K562 (cell line): ENCODE data around the gene PI4KA. TPM values are rescaled to one million over a fixed set of nuclear protein-coding genes. Genes with fewer than 3 reads are reported as not detected.

Experiments used
- ATF1 ChIP-seq, 2 experiments: fragments of 450-650 bp in 1 of 2; IDR thresholded peaks; 2 replicates each; pipeline ENCODE4 v1.6.1; 2016; ENCODE audit warnings: missing compliant biosample characterization in 1 of 2, missing genetic modification characterization in 1 of 2
- CHCHD3 ChIP-seq: fragments of 250-450 bp; sonication (Bioruptor Pico); IDR thresholded peaks from 2 replicates; pipeline ENCODE4 v2.1.2; 2022; ENCODE audit warnings: mild to moderate bottlenecking
- E2F3 ChIP-seq: fragments of 250-450 bp; sonication (Bioruptor Pico); IDR thresholded peaks from 2 replicates; pipeline ENCODE4 v1.4.0; 2020; ENCODE audit warnings: mild to moderate bottlenecking
- ELF4 ChIP-seq: fragments of 450-650 bp; formaldehyde crosslinking; IDR thresholded peaks from 2 replicates; pipeline ENCODE4 v1.4.0; 2022; ENCODE audit warnings: missing genetic modification characterization
- FOXM1 ChIP-seq, 2 experiments: fragments of 450-650 bp in 1 of 2; sonication (generic) in 1 of 2; formaldehyde crosslinking in 1 of 2; IDR thresholded peaks; 2 replicates each; pipeline versions ENCODE4 v1.6.1 to v1.9.0; 2017 to 2022; ENCODE audit warnings: low read depth in 2 of 2, mild to moderate bottlenecking in 2 of 2, missing genetic modification reagents in 1 of 2, moderate library complexity in 1 of 2
- GABPA ChIP-seq: fragments of 200-800 bp; sonication (Bioruptor generic); conservative IDR thresholded peaks from 2 replicates; pipeline ENCODE4 v1.6.1; 2016; ENCODE audit warnings: low read depth, missing genetic modification characterization, missing compliant biosample characterization
- HDAC3 ChIP-seq: fragments of 450-650 bp; IDR thresholded peaks from 2 replicates; pipeline ENCODE4 v1.6.1; 2018; ENCODE audit warnings: borderline replicate concordance, mild to moderate bottlenecking, moderate library complexity; ENCODE audit not compliant: partially characterized antibody
- ILF3 ChIP-seq: fragments of 450-650 bp; IDR thresholded peaks from 2 replicates; pipeline ENCODE4 v1.6.1; 2018; ENCODE audit warnings: antibody characterized with exemption, mild to moderate bottlenecking, moderate library complexity, borderline replicate concordance
- MEIS2 ChIP-seq: fragments of 450-650 bp; IDR thresholded peaks from 2 replicates; pipeline ENCODE4 v1.6.1; 2014; ENCODE audit warnings: mild to moderate bottlenecking; ENCODE audit not compliant: partially characterized antibody
- PRPF4 ChIP-seq: fragments of 200-400 bp; formaldehyde crosslinking; IDR thresholded peaks from one replicate; pipeline ENCODE4 v1.6.1; 2017; ENCODE audit warnings: low read length, low read depth, mild to moderate bottlenecking; ENCODE audit not compliant: insufficient read depth, poor library complexity, severe bottlenecking
- SMARCC2 ChIP-seq: fragments of 450-650 bp; IDR thresholded peaks from 2 replicates; pipeline ENCODE4 v1.6.1; 2017; ENCODE audit warnings: antibody characterized with exemption, moderate library complexity, mild to moderate bottlenecking, low read depth
- TARDBP ChIP-seq: fragments of 450-650 bp; IDR thresholded peaks from 2 replicates; pipeline ENCODE4 v1.6.1; 2016
- TCF7L2 ChIP-seq: fragments of 150-350 bp; IDR thresholded peaks from 2 replicates; pipeline ENCODE4 v1.6.1; 2016; ENCODE audit warnings: low read depth, mild to moderate bottlenecking, low read length, moderate library complexity
- TEAD2 ChIP-seq: fragments of 450-650 bp; IDR thresholded peaks from 2 replicates; pipeline ENCODE4 v1.6.1; 2016; ENCODE audit warnings: missing genetic modification characterization, control low read depth, missing compliant biosample characterization
- ZBTB1 ChIP-seq: sonication (generic); formaldehyde crosslinking; IDR thresholded peaks from 2 replicates; pipeline ENCODE4 v1.8.1; 2023; ENCODE audit warnings: missing genetic modification reagents, low read depth, mild to moderate bottlenecking, borderline replicate concordance
- ZC3H8 ChIP-seq: fragments of 450-650 bp; IDR thresholded peaks from 2 replicates; pipeline ENCODE4 v1.6.1; 2017
- ZNF253 ChIP-seq: fragments of 250-450 bp; sonication (Bioruptor Pico); conservative IDR thresholded peaks from 2 replicates; pipeline ENCODE4 v1.6.1; 2021; ENCODE audit warnings: mild to moderate bottlenecking
- ZNF347 ChIP-seq: fragments of 450-650 bp; formaldehyde crosslinking; IDR thresholded peaks from 2 replicates; pipeline ENCODE4 v1.4.0; 2020; ENCODE audit warnings: low read depth, mild to moderate bottlenecking, moderate library complexity
- ZNF699 ChIP-seq: fragments of 250-450 bp; sonication (Bioruptor Pico); IDR thresholded peaks from 2 replicates; pipeline ENCODE4 v1.8.0; 2021; ENCODE audit warnings: mild to moderate bottlenecking, moderate library complexity; ENCODE audit not compliant: insufficient replicate concordance
- polyA plus RNA-seq, 8 experiments: library from polyadenylated mRNA; depleted of rRNA in 4 of 8; stranded (reverse) in 5 of 8; unstranded in 3 of 8; fragments of >200 nt; fragmentation: Nextera tagmentation in 2 of 8; fragmentation: Illumina TruSeq in 1 of 8; extraction: Ambion mirVana in 2 of 8; extraction: Trizol in 1 of 8; gene quantifications; 2 replicates each; pipeline versions ENCODE4 v1.2.1 to v1.2.3, GENCODE V29; 2011 to 2014; ENCODE audit warnings: inconsistent platforms in 1 of 8, missing spikeins in 1 of 8
- total RNA-seq, 7 experiments: library from RNA; depleted of rRNA in 6 of 7; stranded (reverse); fragments of >200 nt in 6 of 7; fragmentation: Illumina TruSeq in 2 of 7; extraction: Trizol in 2 of 7; gene quantifications; 2 replicates each; pipeline versions ENCODE4 v1.2.1 to v1.2.3, GENCODE V29; 2011 to 2021; ENCODE audit warnings: low replicate concordance in 1 of 7
- TF ChIP-seq, protein P1 (sequence below): fragments of 250-450 bp; sonication (Bioruptor Pico); IDR thresholded peaks from 2 replicates; pipeline ENCODE4 v1.8.0; 2022; ENCODE audit warnings: moderate library complexity, mild to moderate bottlenecking, inconsistent platforms
- TF ChIP-seq, protein P2 (sequence below): IDR thresholded peaks from 2 replicates; pipeline ENCODE4 v1.6.1; 2011; ENCODE audit warnings: borderline replicate concordance, low read depth, mild to moderate bottlenecking, moderate library complexity, low read length; ENCODE audit not compliant: insufficient read depth, poor library complexity, severe bottlenecking
- TF ChIP-seq, protein P3 (sequence below): fragments of 250-450 bp; sonication (Bioruptor Pico); IDR thresholded peaks from 2 replicates; pipeline ENCODE4 v1.8.0; 2021; ENCODE audit warnings: borderline replicate concordance, mild to moderate bottlenecking, moderate library complexity; ENCODE audit not compliant: poor library complexity, severe bottlenecking
- TF ChIP-seq, protein P4 (sequence below): fragments of 250-450 bp; sonication (Bioruptor Pico); IDR thresholded peaks from 2 replicates; pipeline ENCODE4 v1.5.1; 2021; ENCODE audit warnings: mild to moderate bottlenecking

Gene PI4KA
- total and polyA plus RNA-seq, 9 of the 15 experiments (the other 6 are each of a cell fraction or from before 2014, with no cell fraction given), result 7.3 to 187 (median 84.7) TPM

DNA sequence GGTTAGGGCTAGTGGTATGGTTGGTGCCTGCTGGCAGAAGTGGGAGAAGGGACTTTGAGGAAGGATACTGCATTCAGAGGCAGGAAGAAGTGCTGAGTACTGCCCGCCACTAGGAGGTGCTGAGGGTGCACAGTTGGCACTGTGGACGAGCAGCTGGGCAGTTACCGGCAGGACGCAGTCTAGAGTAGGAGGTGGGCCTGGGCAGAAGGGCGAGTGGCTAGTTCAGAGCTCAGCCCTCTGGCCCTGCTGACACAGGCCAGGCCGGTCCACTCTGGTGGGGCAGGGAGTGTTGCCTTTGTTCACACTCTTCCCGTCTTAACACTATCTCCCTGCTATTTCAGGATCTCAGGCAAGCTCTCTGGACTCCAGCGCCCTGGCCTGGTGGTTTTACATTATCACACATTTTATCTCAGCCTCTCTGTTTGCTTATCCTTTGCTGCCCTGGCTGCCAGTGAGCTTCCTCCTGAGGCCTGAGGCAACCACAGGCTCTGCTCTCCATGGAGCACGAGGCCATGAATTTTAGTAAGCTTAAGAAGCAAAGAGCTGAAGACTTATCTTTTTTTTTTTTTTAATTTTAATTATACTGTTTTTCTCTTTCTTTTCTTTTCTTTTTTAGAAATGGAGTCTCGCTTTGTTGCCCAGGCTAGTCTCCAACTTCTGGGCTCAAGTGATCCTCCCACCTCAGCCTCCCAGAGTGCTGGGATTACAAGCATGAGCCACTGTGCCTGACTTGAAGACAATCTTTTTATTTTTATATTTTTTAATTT is 27.1 kb upstream of the PI4KA start (continued):
- peak; percentile 49; the same call in 1 of the 2 replicates for TF ChIP-seq TCF7L2
- TF ChIP-seq, protein P1, sequence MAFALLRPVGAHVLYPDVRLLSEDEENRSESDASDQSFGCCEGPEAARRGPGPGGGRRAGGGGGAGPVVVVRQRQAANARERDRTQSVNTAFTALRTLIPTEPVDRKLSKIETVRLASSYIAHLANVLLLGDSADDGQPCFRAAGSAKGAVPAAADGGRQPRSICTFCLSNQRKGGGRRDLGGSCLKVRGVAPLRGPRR, result 0 out of 2 replicates have a peak, but pooled peaks have one; percentile 4
- TF ChIP-seq, protein P2, sequence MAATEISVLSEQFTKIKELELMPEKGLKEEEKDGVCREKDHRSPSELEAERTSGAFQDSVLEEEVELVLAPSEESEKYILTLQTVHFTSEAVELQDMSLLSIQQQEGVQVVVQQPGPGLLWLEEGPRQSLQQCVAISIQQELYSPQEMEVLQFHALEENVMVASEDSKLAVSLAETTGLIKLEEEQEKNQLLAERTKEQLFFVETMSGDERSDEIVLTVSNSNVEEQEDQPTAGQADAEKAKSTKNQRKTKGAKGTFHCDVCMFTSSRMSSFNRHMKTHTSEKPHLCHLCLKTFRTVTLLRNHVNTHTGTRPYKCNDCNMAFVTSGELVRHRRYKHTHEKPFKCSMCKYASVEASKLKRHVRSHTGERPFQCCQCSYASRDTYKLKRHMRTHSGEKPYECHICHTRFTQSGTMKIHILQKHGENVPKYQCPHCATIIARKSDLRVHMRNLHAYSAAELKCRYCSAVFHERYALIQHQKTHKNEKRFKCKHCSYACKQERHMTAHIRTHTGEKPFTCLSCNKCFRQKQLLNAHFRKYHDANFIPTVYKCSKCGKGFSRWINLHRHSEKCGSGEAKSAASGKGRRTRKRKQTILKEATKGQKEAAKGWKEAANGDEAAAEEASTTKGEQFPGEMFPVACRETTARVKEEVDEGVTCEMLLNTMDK, result peak; percentile 8
- peak; percentile 92 for TF ChIP-seq E2F3 (CRISPR knock-in tag)
- peak; percentile 69; the same call in 1 of the 2 replicates for TF ChIP-seq FOXM1 (IDR thresholded peaks at IDR 0.05; ENCODE audit: low read depth)
- TF ChIP-seq FOXM1 (CRISPR knock-in tag; IDR thresholded peaks at IDR 0.05; ENCODE audit: low read depth), result peak; percentile 96
- TF ChIP-seq TEAD2 (tag), result no peak
- no peak for TF ChIP-seq HDAC3
- no peak for TF ChIP-seq ILF3
- 0 out of 2 replicates have a peak, but pooled peaks have one; percentile 59 for TF ChIP-seq ZNF253 (CRISPR knock-in tag)
- TF ChIP-seq ZC3H8, result peak; percentile 87; the same call in 1 of the 2 replicates
- no peak for TF ChIP-seq ATF1 (CRISPR knock-in tag; IDR thresholded peaks at IDR 0.05)
- TF ChIP-seq ATF1 (tag; IDR thresholded peaks at IDR 0.05), result peak; percentile 92
- no peak for TF ChIP-seq ZBTB1 (CRISPR knock-in tag)
- no peak for TF ChIP-seq MEIS2
- no peak for TF ChIP-seq ZNF347 (CRISPR knock-in tag)
- TF ChIP-seq CHCHD3 (CRISPR knock-in tag), result no peak
- TF ChIP-seq ELF4 (CRISPR knock-in tag), result peak; percentile 91
- TF ChIP-seq ZNF699 (CRISPR knock-in tag), result no peak
- TF ChIP-seq GABPA (tag), result peak; percentile 60; the same call in 1 of the 2 replicates
- TF ChIP-seq, protein P3, sequence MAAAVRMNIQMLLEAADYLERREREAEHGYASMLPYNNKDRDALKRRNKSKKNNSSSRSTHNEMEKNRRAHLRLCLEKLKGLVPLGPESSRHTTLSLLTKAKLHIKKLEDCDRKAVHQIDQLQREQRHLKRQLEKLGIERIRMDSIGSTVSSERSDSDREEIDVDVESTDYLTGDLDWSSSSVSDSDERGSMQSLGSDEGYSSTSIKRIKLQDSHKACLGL (CRISPR knock-in tag), result peak; percentile 1
- no peak for TF ChIP-seq PRPF4
- TF ChIP-seq, protein P4, sequence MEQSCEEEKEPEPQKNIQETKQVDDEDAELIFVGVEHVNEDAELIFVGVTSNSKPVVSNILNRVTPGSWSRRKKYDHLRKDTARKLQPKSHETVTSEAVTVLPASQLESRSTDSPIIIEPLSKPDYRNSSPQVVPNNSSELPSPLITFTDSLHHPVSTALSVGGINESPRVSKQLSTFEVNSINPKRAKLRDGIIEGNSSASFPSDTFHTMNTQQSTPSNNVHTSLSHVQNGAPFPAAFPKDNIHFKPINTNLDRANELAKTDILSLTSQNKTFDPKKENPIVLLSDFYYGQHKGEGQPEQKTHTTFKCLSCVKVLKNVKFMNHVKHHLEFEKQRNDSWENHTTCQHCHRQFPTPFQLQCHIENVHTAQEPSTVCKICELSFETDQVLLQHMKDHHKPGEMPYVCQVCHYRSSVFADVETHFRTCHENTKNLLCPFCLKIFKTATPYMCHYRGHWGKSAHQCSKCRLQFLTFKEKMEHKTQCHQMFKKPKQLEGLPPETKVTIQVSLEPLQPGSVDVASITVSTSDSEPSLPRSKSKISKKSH, result no peak
- peak; percentile 98 for TF ChIP-seq TARDBP
- peak; percentile 78; the same call in 1 of the 2 replicates for TF ChIP-seq SMARCC2
